ENCODE measurements around the gene MDK.

The MDK gene

DNA sequence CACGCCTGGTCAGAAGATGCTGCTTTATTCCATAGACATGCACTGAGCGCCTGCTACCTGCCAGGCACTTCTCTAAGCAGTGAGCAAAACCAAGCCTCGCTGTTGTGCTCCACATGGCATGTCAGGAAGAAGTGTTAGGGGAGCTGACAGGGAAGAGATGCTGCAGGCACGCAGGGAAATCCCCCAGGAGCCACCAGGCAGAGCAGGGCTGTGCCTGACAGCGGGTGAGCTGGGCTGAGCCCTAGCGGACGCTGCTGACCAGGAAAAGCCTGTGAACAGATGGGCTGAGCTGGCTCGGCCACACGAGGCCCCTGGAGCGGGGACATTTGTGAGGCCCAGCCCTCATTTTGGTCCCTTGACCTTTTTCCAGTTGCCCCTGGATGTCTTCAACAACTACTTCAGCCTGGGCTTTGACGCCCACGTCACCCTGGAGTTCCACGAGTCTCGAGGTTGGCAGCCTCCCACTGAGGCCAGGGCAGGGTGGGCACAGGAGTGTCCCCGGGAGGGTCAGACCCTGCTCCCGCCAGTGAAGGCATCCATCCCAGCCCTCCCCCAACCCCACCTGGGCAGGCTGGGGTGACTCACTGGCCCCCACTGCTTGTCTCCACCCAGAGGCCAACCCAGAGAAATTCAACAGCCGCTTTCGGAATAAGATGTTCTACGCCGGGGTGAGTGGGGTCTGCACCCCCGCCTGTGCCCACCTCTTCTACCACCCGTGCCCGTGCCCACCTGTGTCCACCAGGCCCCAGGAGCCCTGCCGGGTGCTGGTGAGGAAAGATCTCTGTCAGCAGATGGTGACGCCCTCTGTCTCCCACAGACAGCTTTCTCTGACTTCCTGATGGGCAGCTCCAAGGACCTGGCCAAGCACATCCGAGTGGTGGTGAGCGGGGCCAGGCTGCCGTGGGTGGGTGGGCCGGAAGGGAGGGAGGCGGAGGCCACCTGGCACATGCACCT lies 7.4 kb upstream of the MDK start:
- no peaks in the 10 kb centered on the region for H3K9me3 ChIP-seq (ENCODE audit: insufficient read depth, low read depth, low read length)
- no peaks in the 10 kb centered on the region for H3F3A ChIP-seq (ENCODE audit: low read depth)
- H2AFZ ChIP-seq (ENCODE audit: low read length): no peak overlapping the region
- TF ChIP-seq CTCF (conservative IDR thresholded peaks at IDR 0.05; ENCODE audit: low read length) (no peak), EZH2phosphoT487 (IDR thresholded peaks at IDR 0.05; ENCODE audit: borderline replicate concordance) (no peak)
- H3K4me1 ChIP-seq (ENCODE audit: insufficient read depth, low read length, poor library complexity, severe bottlenecking): no peaks in the 10 kb centered on the region
- H3K27me3 ChIP-seq (ENCODE audit: insufficient read depth, low read length, poor library complexity, severe bottlenecking): no peaks in the 10 kb centered on the region
- H3K36me3 ChIP-seq (ENCODE audit: insufficient read depth, low read length): peaks cover 96% of the 10 kb centered on the region; the same call in 1 of the 2 replicates
- H4K20me1 ChIP-seq (ENCODE audit: insufficient read depth, low read length, poor library complexity, severe bottlenecking): no peaks in the 10 kb centered on the region
- H3K9ac ChIP-seq (ENCODE audit: low read depth, low read length, poor library complexity, severe bottlenecking): no peak overlapping the region
- no peak overlapping the region for H3K4me3 ChIP-seq (ENCODE audit: low read length, poor library complexity, severe bottlenecking)
- no peaks in the 10 kb centered on the region for H3K79me2 ChIP-seq (ENCODE audit: insufficient read depth, low read length)
- no peak overlapping the region for H3K4me2 ChIP-seq (ENCODE audit: low read depth, low read length, poor library complexity, severe bottlenecking)
- H3K9me2 ChIP-seq (replicated peaks; ENCODE audit: low read depth, low read length): no peaks in the 10 kb centered on the region

- no peak overlapping the region for H3K9ac ChIP-seq (ENCODE audit: low read depth, low read length, poor library complexity, severe bottlenecking)
- H3F3A ChIP-seq (ENCODE audit: low read depth): no peaks in the 10 kb centered on the region
- no peak overlapping the region for H2AFZ ChIP-seq (ENCODE audit: low read length)
- H3K4me3 ChIP-seq (ENCODE audit: low read length, poor library complexity, severe bottlenecking): no peak overlapping the region
- H3K9me3 ChIP-seq (ENCODE audit: insufficient read depth, low read depth, low read length): no peaks in the 10 kb centered on the region
- no peaks in the 10 kb centered on the region for H3K27me3 ChIP-seq (ENCODE audit: insufficient read depth, low read length, poor library complexity, severe bottlenecking)
- no peaks in the 10 kb centered on the region for H4K20me1 ChIP-seq (ENCODE audit: insufficient read depth, low read length, poor library complexity, severe bottlenecking)
- H3K4me1 ChIP-seq (ENCODE audit: insufficient read depth, low read length, poor library complexity, severe bottlenecking): no peaks in the 10 kb centered on the region
- H3K4me2 ChIP-seq (ENCODE audit: low read depth, low read length, poor library complexity, severe bottlenecking): no peak overlapping the region
- peaks cover 89% of the 10 kb centered on the region; the same call in 1 of the 2 replicates for H3K36me3 ChIP-seq (ENCODE audit: insufficient read depth, low read length)
- TF ChIP-seq EZH2phosphoT487 (IDR thresholded peaks at IDR 0.05; ENCODE audit: borderline replicate concordance): no peak
- H3K9me2 ChIP-seq (replicated peaks; ENCODE audit: low read depth, low read length): no peaks in the 10 kb centered on the region
- H3K79me2 ChIP-seq (ENCODE audit: insufficient read depth, low read length): no peaks in the 10 kb centered on the region
These were observed 6.7 kb upstream of the MDK start for GRCh38 chr11:46374815-46375214.

DNA sequence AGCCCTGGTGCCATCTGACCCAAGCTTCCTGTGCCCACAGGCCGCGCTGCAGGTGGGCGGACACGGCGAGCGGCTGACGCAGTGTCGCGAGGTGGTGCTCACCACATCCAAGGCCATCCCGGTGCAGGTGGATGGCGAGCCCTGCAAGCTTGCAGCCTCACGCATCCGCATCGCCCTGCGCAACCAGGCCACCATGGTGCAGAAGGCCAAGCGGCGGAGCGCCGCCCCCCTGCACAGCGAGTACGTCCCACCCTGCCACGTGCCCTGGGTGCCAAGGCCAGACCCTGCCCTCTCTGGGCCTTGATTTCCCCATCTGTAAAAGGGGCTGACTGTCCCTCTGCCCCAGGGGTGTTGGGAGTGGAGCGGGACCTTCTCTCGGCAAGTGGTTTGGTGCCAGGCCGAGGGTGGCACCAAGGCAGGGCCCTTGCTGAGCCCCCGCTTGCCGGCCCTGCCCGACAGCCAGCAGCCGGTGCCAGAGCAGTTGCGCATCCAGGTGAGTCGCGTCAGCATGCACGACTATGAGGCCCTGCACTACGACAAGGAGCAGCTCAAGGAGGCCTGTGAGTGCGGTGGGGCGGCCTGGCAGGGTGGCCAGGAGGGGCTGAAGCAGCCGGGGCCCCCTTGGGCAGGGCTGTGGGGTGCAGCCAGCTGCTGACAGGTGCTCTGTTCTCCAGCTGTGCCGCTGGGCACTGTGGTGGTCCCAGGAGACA lies 5.9 kb upstream of the MDK start:
- peaks cover 82% of the 10 kb centered on the region; the same call in 1 of the 2 replicates for H3K36me3 ChIP-seq (ENCODE audit: insufficient read depth, low read length)
- TF ChIP-seq CTCF (conservative IDR thresholded peaks at IDR 0.05; ENCODE audit: low read length) (no peak), EZH2phosphoT487 (IDR thresholded peaks at IDR 0.05; ENCODE audit: borderline replicate concordance) (no peak)

More for the DNA sequence above, 5.9 kb upstream of the MDK start:
- H3K79me2 ChIP-seq (ENCODE audit: insufficient read depth, low read length): no peaks in the 10 kb centered on the region
- H2AFZ ChIP-seq (ENCODE audit: low read length): no peak overlapping the region
- H3K9me3 ChIP-seq (ENCODE audit: insufficient read depth, low read depth, low read length): no peaks in the 10 kb centered on the region
- no peaks in the 10 kb centered on the region for H3F3A ChIP-seq (ENCODE audit: low read depth)
- H4K20me1 ChIP-seq (ENCODE audit: insufficient read depth, low read length, poor library complexity, severe bottlenecking): peaks cover 2% of the 10 kb centered on the region
- H3K27me3 ChIP-seq (ENCODE audit: insufficient read depth, low read length, poor library complexity, severe bottlenecking): no peaks in the 10 kb centered on the region
- H3K4me1 ChIP-seq (ENCODE audit: insufficient read depth, low read length, poor library complexity, severe bottlenecking): no peaks in the 10 kb centered on the region
- no peaks in the 10 kb centered on the region for H3K9me2 ChIP-seq (replicated peaks; ENCODE audit: low read depth, low read length)
- H3K4me3 ChIP-seq (ENCODE audit: low read length, poor library complexity, severe bottlenecking): no peak overlapping the region
- no peak overlapping the region for H3K9ac ChIP-seq (ENCODE audit: low read depth, low read length, poor library complexity, severe bottlenecking)
- no peak overlapping the region for H3K4me2 ChIP-seq (ENCODE audit: low read depth, low read length, poor library complexity, severe bottlenecking)
